Measurements from ENCODE around the gene IZUMO1.
"Not testable (repeated sequence)": the region's sequence is repeated elsewhere in the genome, so short reads cannot be mapped to it uniquely, and the experiment has no call there.

The IZUMO1 gene

DNA sequence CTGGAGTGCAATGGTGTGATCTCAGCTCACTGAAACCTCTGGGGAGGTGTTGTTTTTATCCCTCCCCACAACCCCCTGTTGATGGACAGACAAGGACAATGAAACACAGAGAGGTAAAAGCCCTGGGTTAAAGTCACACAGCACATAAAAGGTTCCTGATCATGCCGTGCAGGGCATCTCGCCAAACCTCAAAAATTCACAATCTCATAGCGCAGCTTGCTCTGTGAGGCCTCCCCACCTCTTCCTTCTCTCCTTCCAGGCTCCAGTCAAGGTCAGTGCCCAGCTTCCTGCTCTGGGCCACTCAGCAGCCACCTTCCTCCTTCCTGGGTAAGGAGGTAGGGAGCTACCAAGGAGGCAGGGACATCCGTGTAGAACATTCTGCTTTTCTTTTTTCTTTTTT lies 48.7 kb downstream of the IZUMO1 start:
- Histone ChIP-seq H3K4me2 (ENCODE audit: insufficient read depth, low read length, poor library complexity, severe bottlenecking) (no peak overlapping the region), H3K9me3 (replicated peaks in 1 of 2; ENCODE audit: control insufficient read depth in 2 of 2, insufficient read depth in 1 of 2, low read depth in 1 of 2, low read length in 2 of 2) (peaks cover 0 to 1% of the 10 kb centered on the region in 2 donors), H3K14ac (ENCODE audit: low read length) (no peak overlapping the region), H4K91ac (ENCODE audit: low read depth, low read length, poor library complexity) (no peak overlapping the region), H3K27ac (replicated peaks; ENCODE audit: low read length) (no peak overlapping the region), H3K4me1 (ENCODE audit: control insufficient read depth in 2 of 2, insufficient read depth in 1 of 2, low read depth in 1 of 2, low read length in 2 of 2) (peaks cover 0 to 5% of the 10 kb centered on the region in 2 donors), H3K79me1 (ENCODE audit: low read depth, low read length) (no peaks in the 10 kb centered on the region), H3K18ac (ENCODE audit: low read length) (no peak overlapping the region), H3K36me3 (replicated peaks in 1 of 2; ENCODE audit: control insufficient read depth in 2 of 2, insufficient read depth in 2 of 2, low read length in 2 of 2) (peaks cover 0 to 2% of the 10 kb centered on the region in 2 donors), H3K27me3 (ENCODE audit: control insufficient read depth in 3 of 3, insufficient read depth in 3 of 3, low read depth in 1 of 3, low read length in 3 of 3) (peaks cover 0 to 26% (median 16%) of the 10 kb centered on the region in 3 experiments), H2AFZ (ENCODE audit: low read length) (no peak overlapping the region), H2BK15ac (ENCODE audit: low read length) (no peak overlapping the region), H2BK12ac (ENCODE audit: low read length) (no peak overlapping the region), H3K9ac (ENCODE audit: low read depth, low read length, poor library complexity) (no peak overlapping the region), H2AK5ac (ENCODE audit: low read depth, low read length) (peak overlapping the region; percentile 47), H4K8ac (ENCODE audit: low read depth, low read length) (no peak overlapping the region), H2BK120ac (ENCODE audit: low read depth, low read length) (no peak overlapping the region), H3K4ac (ENCODE audit: low read length) (no peak overlapping the region), H3K4me3 (ENCODE audit: low read length in 2 of 2) (no peak overlapping the region), H3K23ac (ENCODE audit: low read depth, low read length, poor library complexity) (no peak overlapping the region), H2BK5ac (ENCODE audit: low read length) (no peak overlapping the region)
- WGBS, 2 donors (ENCODE audit: extremely low coverage in 2 of 2, insufficient read length in 2 of 2, insufficient replicate concordance in 1 of 2) = no CpG with 5 or more reads among the region's 4 CpGs
- no peak for DNase-seq (ENCODE audit: low spot score)

DNA sequence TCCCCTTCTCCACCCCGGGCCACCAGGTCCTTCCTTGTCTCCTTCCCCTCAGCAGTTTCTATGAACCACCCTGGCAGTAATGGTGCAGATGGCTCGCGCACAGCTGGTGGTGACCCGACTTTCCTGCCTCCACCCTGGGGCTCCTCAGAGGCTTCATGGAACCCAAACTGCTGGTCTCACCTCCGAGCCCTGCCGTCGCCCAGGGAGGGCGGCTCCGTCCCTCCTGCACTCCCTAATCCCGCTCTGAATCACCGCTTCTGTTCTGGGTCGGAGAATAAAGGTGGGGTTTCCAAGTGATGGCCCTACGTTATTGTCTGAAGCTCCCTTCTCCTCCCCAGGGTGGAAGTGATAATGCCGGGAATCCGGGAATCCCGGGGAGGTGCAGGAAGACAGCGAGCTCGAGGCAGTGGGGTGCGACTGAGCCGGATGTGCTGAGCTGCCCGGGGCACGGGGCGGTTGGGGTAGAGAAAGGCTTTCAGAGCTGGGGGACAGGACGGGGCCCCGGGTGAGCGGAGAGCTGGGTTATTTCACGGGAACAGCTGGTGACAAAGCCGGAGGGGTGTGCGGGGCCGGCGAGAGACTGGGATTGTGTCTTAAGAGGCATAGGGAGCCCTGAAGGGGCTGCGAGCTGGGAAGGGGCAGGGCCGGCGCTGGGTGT lies 50.2 kb downstream of the IZUMO1 start:
- Histone ChIP-seq H3K27ac (replicated peaks; ENCODE audit: low read length) (no peak overlapping the region), H4K8ac (ENCODE audit: low read depth, low read length) (peak overlapping the region; percentile 65), H3K4me3 (ENCODE audit: low read length in 2 of 2) (peak overlapping the region in 1 of 2 donors; percentile 46), H3K27me3 (ENCODE audit: control insufficient read depth in 3 of 3, insufficient read depth in 3 of 3, low read depth in 1 of 3, low read length in 3 of 3) (peaks cover 0 to 26% (median 16%) of the 10 kb centered on the region in 3 experiments), H3K23ac (ENCODE audit: low read depth, low read length, poor library complexity) (peak overlapping the region; percentile 44), H3K4me2 (ENCODE audit: insufficient read depth, low read length, poor library complexity, severe bottlenecking) (peak overlapping the region; percentile 67), H2BK120ac (ENCODE audit: low read depth, low read length) (no peak overlapping the region), H4K91ac (ENCODE audit: low read depth, low read length, poor library complexity) (no peak overlapping the region), H3K79me1 (ENCODE audit: low read depth, low read length) (no peaks in the 10 kb centered on the region), H3K4me1 (ENCODE audit: control insufficient read depth in 2 of 2, insufficient read depth in 1 of 2, low read depth in 1 of 2, low read length in 2 of 2) (peaks cover 0 to 5% of the 10 kb centered on the region in 2 donors), H2BK12ac (ENCODE audit: low read length) (no peak overlapping the region), H2BK5ac (ENCODE audit: low read length) (no peak overlapping the region), H2BK15ac (ENCODE audit: low read length) (peak overlapping the region; percentile 58), H3K18ac (ENCODE audit: low read length) (peak overlapping the region; percentile 91), H3K14ac (ENCODE audit: low read length) (peak overlapping the region; percentile 71), H2AFZ (ENCODE audit: low read length) (peak overlapping the region; percentile 85), H2AK5ac (ENCODE audit: low read depth, low read length) (peak overlapping the region; percentile 85), H3K9me3 (replicated peaks in 1 of 2; ENCODE audit: control insufficient read depth in 2 of 2, insufficient read depth in 1 of 2, low read depth in 1 of 2, low read length in 2 of 2) (peaks cover 0 to 1% of the 10 kb centered on the region in 2 donors), H3K4ac (ENCODE audit: low read length) (no peak overlapping the region), H3K9ac (ENCODE audit: low read depth, low read length, poor library complexity) (peak overlapping the region; percentile 66), H3K36me3 (replicated peaks in 1 of 2; ENCODE audit: control insufficient read depth in 2 of 2, insufficient read depth in 2 of 2, low read length in 2 of 2) (no peaks in the 10 kb centered on the region)
- WGBS, 2 donors (ENCODE audit: extremely low coverage in 2 of 2, insufficient read length in 2 of 2, insufficient replicate concordance in 1 of 2) = no CpG with 5 or more reads among the region's 34 CpGs
- DNase-seq (ENCODE audit: low spot score) = no peak

DNA sequence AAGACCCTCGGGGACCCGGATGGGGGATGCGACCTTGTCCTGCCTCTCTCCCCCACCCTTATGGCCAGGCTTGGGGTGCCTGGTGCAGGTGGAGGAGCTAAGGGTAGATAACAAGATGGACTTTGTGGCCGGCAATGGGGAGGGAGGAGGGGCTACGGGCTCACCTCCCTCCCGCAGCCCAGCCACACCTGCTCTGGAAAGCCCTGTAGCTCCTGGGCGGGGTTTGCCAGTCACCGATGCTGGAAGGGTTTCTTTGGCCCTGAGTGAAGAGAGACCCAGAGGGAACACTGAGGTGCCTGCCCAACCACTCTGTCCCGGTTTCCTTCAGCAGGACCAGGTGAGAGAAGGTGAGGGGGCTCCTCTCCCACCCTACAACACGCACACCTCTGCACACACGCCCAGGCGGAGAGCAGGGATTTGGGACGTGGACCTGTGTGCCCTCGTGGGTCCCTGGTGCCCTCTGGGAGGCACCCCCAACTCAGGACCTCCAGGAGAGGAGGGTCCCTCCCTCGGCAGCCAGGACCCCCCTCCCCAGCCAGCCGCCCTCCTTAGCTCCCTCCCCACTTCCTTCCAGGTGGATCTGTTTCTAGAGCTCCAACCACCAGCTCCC lies 50.9 kb downstream of the IZUMO1 start, which contains the start of gene FUT2:
Gene FUT2 (plus strand): TSS at position 229 of the 610 bp plus-strand sequence. CDS start 6,986 bp downstream, outside the sequence.
- no peak within 1 kb of the TSS for H2BK5ac ChIP-seq (ENCODE audit: low read length)
- H2BK15ac ChIP-seq (ENCODE audit: low read length) = peak within 1 kb of the TSS; percentile 58
- no peak within 1 kb of the TSS for H4K91ac ChIP-seq (ENCODE audit: low read depth, low read length, poor library complexity)
- H2AFZ ChIP-seq (ENCODE audit: low read length) = peak within 1 kb of the TSS; percentile 85
- H3K18ac ChIP-seq (ENCODE audit: low read length) = peak within 1 kb of the TSS; percentile 91
- peaks cover 0 to 5% of the 10 kb centered on the region in 2 donors for H3K4me1 ChIP-seq (ENCODE audit: control insufficient read depth in 2 of 2, insufficient read depth in 1 of 2, low read depth in 1 of 2, low read length in 2 of 2)
- peak within 1 kb of the TSS; percentile 66 for H3K9ac ChIP-seq (ENCODE audit: low read depth, low read length, poor library complexity)
- no peaks in the 10 kb centered on the region for H3K79me1 ChIP-seq (ENCODE audit: low read depth, low read length)
- peaks cover 0 to 26% (median 16%) of the 10 kb centered on the region in 3 experiments for H3K27me3 ChIP-seq (ENCODE audit: control insufficient read depth in 3 of 3, insufficient read depth in 3 of 3, low read depth in 1 of 3, low read length in 3 of 3)
- peak within 1 kb of the TSS; percentile 10 for H3K4ac ChIP-seq (ENCODE audit: low read length)
- peak within 1 kb of the TSS; percentile 99 for H4K8ac ChIP-seq (ENCODE audit: low read depth, low read length)
- no peaks in the 10 kb centered on the region for H3K36me3 ChIP-seq (replicated peaks in 1 of 2; ENCODE audit: control insufficient read depth in 2 of 2, insufficient read depth in 2 of 2, low read length in 2 of 2)
- peak within 1 kb of the TSS; percentile 71 for H3K14ac ChIP-seq (ENCODE audit: low read length)
- H3K23ac ChIP-seq (ENCODE audit: low read depth, low read length, poor library complexity) = peak within 1 kb of the TSS; percentile 44
- H3K4me2 ChIP-seq (ENCODE audit: insufficient read depth, low read length, poor library complexity, severe bottlenecking) = peak within 1 kb of the TSS; percentile 67
- H3K27ac ChIP-seq (replicated peaks; ENCODE audit: low read length) = no peak within 1 kb of the TSS
- H3K9me3 ChIP-seq (replicated peaks in 1 of 2; ENCODE audit: control insufficient read depth in 2 of 2, insufficient read depth in 1 of 2, low read depth in 1 of 2, low read length in 2 of 2) = peaks cover 0 to 1% of the 10 kb centered on the region in 2 donors
- peak within 1 kb of the TSS in 1 of 2 donors; percentile 46 for H3K4me3 ChIP-seq (ENCODE audit: low read length in 2 of 2)
- peak within 1 kb of the TSS; percentile 85 for H2AK5ac ChIP-seq (ENCODE audit: low read depth, low read length)
- no CpG with 5 or more reads among the region's 16 CpGs for WGBS, 2 donors (ENCODE audit: extremely low coverage in 2 of 2, insufficient read length in 2 of 2, insufficient replicate concordance in 1 of 2)
- DNase-seq (ENCODE audit: low spot score) = no peak
- H2BK120ac ChIP-seq (ENCODE audit: low read depth, low read length) = no peak within 1 kb of the TSS
- H2BK12ac ChIP-seq (ENCODE audit: low read length) = no peak within 1 kb of the TSS

DNA sequence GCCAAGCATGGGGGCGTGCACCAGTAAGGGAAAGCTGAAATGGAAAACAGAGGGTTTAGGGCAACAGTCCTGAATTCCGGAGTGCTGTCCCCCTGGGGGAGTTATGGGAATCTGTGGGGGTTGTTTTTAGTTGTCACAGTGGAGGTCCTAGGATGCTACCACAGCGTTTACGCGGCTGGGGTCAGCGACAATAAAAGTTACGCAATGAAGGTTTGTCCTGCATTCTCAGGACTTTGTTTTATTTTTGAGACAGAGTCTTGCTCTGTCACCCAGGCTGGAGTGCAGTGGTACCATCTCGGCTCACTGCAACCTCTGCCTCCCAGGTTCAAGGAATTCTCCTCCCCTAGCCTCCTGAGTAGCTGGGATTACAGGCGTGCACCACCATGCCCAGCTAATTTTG lies 53.1 kb downstream of the IZUMO1 start:
- not testable (repeated sequence) for H3K18ac ChIP-seq (ENCODE audit: low read length); H3K4me1 ChIP-seq (ENCODE audit: control insufficient read depth in 2 of 2, insufficient read depth in 1 of 2, low read depth in 1 of 2, low read length in 2 of 2); H3K9me3 ChIP-seq (replicated peaks in 1 of 2; ENCODE audit: control insufficient read depth in 2 of 2, insufficient read depth in 1 of 2, low read depth in 1 of 2, low read length in 2 of 2); H2AK5ac ChIP-seq (ENCODE audit: low read depth, low read length); H3K36me3 ChIP-seq (replicated peaks in 1 of 2; ENCODE audit: control insufficient read depth in 2 of 2, insufficient read depth in 2 of 2, low read length in 2 of 2); H2BK120ac ChIP-seq (ENCODE audit: low read depth, low read length); H3K4me3 ChIP-seq (ENCODE audit: low read length in 2 of 2); H3K4ac ChIP-seq (ENCODE audit: low read length); H2BK5ac ChIP-seq (ENCODE audit: low read length); H4K91ac ChIP-seq (ENCODE audit: low read depth, low read length, poor library complexity); H2AFZ ChIP-seq (ENCODE audit: low read length); H3K27ac ChIP-seq (replicated peaks; ENCODE audit: low read length); H3K4me2 ChIP-seq (ENCODE audit: insufficient read depth, low read length, poor library complexity, severe bottlenecking); H3K79me1 ChIP-seq (ENCODE audit: low read depth, low read length); H3K9ac ChIP-seq (ENCODE audit: low read depth, low read length, poor library complexity); H2BK12ac ChIP-seq (ENCODE audit: low read length); H4K8ac ChIP-seq (ENCODE audit: low read depth, low read length); H3K23ac ChIP-seq (ENCODE audit: low read depth, low read length, poor library complexity); H3K14ac ChIP-seq (ENCODE audit: low read length); DNase-seq (ENCODE audit: low spot score); H2BK15ac ChIP-seq (ENCODE audit: low read length)
- WGBS, 2 donors (ENCODE audit: extremely low coverage in 2 of 2, insufficient read length in 2 of 2, insufficient replicate concordance in 1 of 2) = no CpG with 5 or more reads among the region's 9 CpGs
- peaks cover 0 to 26% (median 16%) of the 10 kb centered on the region in 3 experiments for H3K27me3 ChIP-seq (ENCODE audit: control insufficient read depth in 3 of 3, insufficient read depth in 3 of 3, low read depth in 1 of 3, low read length in 3 of 3)
